Measurements from ENCODE around the gene DNAJB12.
"Not testable (repeated sequence)": the region's sequence is repeated elsewhere in the genome, so short reads cannot be mapped to it uniquely, and the experiment has no call there.

The DNAJB12 gene

GRCh38 chr10:72315054-72315453 is 39.7 kb downstream of the DNAJB12 start:
- no peak for DNase-seq

GRCh38 chr10:72314263-72314662 is 40.5 kb downstream of the DNAJB12 start:
- DNase-seq: no peak

- no peak for DNase-seq
Observed at GRCh38 chr10:72312865-72313391, 41.8 kb downstream of the DNAJB12 start.

GRCh38 chr10:72311667-72312066 is 43.1 kb downstream of the DNAJB12 start:
- no peak for DNase-seq

- DNase-seq: no peak
Observed at GRCh38 chr10:72310636-72311035, 44.1 kb downstream of the DNAJB12 start.

GRCh38 chr10:72310241-72310633 is 44.5 kb downstream of the DNAJB12 start:
- DNase-seq: no peak

GRCh38 chr10:72309290-72310240 is 45.2 kb downstream of the DNAJB12 start:
- DNase-seq: no peak

- no peak for DNase-seq
Observed at GRCh38 chr10:72308320-72308987, 46.3 kb downstream of the DNAJB12 start.

DNA sequence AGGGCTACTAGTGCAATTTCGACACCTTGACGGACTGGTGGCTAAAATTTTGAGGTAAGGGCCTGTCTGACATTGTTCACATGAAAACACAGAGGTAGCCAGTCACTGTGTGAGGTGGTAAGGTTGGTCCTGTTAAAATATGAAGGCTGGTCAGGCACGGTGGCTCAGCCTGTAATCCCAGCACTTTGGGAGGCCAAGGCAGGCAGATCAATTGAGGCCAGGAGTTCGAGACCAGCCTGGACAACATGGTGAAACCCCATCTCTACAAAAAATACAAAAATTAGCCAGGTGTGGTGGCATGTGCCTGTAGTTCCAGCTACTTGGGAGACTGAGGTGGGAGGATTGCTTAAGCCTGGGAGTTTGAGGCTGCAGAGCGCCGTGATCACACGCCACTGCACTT is 47.0 kb downstream of the DNAJB12 start:
- not testable (repeated sequence) for DNase-seq

- DNase-seq: no peak
Observed at GRCh38 chr10:72306215-72306760, 48.4 kb downstream of the DNAJB12 start.

DNA sequence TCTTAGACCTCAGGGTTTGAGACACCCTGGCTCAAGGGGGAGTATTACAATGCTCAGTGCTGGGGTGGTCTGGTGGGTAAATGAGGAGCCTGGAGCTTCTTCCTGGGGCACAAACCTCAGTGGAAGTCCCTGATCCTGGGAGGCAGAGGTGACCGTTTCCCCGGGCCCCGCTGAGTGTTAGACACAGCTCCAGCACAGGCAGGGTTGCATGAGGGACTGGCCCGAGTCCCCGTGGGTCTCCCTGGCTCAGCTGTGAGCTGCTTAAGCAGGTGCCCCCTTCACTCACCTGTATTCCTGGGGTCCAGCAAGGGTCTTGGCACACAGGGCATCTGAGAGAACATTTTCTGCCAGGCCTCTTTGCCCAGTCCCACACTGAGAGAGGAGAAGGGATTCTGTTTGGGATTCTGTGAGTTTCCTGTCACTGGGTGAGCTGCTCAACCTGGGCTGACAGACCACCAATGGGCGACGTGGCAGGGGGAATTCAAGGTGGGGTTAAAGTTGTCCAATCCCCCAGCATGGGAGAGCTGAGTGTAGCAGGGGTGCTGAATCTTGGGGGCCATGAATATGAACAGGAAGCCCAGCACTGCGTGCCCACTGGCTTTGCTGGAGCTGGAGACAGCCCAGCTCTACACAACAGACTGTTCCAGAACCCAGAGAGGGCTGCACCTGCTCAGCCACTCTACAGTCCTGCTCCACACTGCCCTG is 51.1 kb downstream of the DNAJB12 start:
- no peak for DNase-seq

DNA sequence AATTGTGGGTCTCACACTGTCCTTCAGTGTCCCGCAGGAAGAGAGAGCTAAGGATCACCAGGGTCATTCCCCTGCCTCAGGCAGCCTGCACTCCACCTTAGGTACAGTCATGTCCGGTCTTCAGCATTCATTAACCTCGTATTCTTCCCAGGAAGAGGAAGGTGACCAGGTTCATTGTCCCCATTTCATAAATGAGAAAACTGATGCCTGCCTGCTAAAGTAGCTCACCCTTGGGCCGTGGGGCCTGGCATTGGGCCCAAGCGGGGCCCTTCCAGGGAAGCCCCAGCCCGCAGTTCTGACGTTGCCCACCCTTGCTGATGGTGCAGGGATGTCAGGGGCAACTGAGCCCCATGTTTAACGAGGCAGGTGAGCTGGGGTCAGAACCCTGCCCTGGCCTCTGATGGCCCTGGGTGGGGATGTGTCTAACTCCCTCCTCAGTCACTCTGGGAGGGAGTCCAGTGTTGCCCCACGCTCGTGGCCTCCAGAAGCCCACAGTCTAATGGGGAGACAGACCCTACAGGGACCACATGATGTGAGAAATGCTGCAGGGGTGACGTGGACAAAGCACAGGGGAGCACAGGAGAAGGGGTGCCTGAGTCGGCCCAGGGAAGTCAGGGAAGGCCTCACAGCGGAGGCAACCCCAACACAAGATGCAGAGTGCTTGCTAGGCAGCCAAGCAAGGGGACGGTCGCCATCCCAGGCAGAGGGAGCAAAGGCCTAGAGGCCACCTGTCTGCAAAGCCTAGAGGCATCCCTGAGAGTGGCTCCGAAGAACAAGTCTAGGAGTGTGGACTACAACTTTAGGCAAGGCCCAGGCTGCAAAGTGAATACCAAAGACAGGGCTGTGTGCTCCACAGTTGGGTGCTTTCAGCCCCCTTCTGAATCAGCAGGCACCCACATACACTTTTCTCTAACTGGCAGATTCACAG is 55.9 kb downstream of the DNAJB12 start:
- DNase-seq: no peak

DNA sequence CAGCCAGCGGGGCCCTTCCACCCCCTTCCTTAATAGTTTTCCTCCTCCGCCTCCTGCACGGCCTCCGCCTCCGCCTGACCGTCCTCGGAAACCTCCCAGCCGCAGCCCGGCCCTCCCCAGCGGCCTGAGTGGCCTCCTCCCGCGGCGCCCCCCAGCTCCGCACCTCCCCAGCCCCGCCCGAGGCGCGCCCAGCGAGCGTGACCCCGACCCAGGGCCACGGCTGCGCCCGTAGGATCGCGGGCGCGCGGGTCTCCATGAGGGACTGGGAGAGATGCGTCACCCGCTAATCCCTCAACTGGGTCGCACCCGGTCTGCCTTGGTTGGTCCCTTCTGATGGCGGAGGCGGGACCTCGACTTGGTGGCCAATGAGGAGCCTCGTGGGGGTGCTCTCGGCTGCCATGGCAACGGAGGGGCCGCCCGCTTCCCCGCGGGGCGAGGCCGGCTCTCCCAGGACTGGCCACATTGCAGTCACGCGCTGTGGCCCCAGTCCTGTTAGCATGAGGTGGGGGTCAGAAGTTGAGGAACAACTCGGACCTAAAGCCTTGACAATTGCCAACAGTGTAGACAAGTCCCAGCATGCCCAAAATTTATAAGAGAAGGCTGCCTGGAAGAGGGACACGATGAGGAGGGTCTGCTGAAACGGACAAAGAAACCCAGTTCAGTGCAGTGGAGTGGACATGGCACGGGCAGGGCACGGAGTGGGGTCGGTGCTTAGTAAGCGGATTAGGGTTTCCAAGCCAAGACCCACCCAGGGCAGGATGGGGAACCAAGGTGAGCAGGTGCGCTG is 56.7 kb downstream of the DNAJB12 start:
- DNase-seq: peak; percentile 97

- DNase-seq: peak; percentile 89
Observed at GRCh38 chr10:72297281-72297804, 57.4 kb downstream of the DNAJB12 start.

GRCh38 chr10:72296829-72297280 is 57.9 kb downstream of the DNAJB12 start:
- DNase-seq: not testable (repeated sequence)

DNA sequence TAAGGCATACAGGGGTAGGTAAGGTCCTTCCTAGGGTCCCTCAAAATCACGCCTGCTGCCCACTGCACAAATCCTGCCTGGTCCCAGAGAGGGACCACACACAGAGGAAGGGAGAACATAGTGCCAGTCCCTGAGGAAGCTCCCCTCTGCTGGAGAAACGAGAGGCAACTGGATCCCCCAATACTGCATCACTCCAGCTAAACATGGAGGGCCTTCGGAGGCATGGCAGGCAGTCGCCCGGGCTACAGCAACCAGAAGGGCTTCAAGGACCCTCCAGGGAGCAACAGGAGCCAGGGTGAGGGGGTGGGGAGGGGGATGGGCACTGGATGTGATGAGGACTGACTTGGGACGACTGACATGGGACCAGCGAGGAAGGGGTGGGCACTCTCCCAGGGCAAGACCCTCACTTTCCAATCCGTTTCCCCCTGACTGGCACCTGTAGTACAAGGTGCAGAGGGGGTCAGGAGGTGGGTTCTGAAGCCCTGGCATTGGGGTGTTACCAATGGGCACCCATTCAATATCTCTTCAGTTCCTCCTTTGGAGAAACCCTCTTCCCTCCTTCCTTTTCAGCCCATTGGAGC is 59.3 kb downstream of the DNAJB12 start:
- DNase-seq: no peak

- DNase-seq: no peak
Observed at GRCh38 chr10:72292223-72292691, 62.5 kb downstream of the DNAJB12 start.

DNA sequence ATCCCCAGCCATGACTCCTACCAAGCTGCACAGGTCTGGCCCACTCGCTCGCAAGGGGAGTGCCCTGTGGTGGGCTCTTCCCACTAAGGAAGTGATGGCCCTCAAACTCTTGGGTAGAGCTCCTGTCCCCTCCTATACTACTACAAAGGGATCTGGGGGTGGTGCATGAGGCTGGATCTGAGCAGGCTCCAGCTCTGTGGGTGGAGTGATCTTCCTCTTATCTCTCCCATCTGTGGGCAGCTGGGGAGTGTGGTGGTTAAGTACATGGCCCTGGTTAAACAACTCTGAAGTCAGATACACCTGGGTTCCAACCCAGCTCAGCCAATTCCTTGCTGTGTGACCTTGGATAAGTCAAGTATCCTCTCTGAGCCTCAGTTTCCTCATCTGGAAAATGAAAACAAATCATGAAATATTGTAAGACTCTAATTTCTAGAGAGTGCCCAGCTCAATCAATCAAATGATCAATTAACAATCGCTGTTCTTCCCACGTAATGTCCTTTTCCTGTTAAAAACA is 63.6 kb downstream of the DNAJB12 start:
- no peak for DNase-seq

DNA sequence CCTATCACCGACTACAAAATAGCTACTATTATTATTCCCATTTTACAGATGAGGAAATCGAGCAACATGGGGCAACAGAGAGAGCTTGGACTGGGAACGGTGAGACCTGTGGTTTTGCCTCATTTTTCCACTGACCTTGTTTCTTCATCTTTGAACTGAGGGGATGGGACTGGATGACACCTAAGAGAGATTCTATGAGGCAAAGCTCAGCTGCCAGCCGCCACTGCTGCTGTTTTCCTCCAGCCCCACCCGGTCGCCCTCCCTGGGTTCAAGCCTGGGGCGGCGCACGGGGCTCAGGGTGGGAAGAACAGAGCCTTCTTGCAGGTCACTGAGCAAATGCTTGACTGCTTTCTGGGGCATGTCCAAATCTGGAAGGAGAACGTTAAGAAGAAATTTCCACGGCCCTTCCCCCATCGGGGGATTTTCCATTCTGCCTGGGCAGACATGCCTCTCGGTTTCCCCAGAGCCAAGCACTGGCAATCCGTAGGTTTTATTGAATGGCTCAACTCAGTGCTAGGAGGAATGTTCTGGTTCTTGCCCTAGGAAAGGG is 68.7 kb downstream of the DNAJB12 start:
- DNase-seq: no peak

Measured in T1000 (cell line).